Measurements from ENCODE around the gene UBE4B.
A peak's percentile ranks its signal among the peaks of the same experiment; 100 is the strongest.
"Not testable (repeated sequence)": the region's sequence is repeated elsewhere in the genome, so short reads cannot be mapped to it uniquely, and the experiment has no call there.

The UBE4B gene

GRCh38 chr1:10032590-10033358 lies at the start of gene UBE4B:
UBE4B (plus strand) TSS chr1:10032958; CDS start chr1:10033671, 713 bp downstream.
- DNase-seq (ENCODE audit: low read depth in 2 of 2): peak; percentile 94 to 97

GRCh38 chr1:9984253-9984652 lies 48.5 kb upstream of the UBE4B start:
- DNase-seq (ENCODE audit: low read depth in 2 of 2): no peak

- no peak for DNase-seq (ENCODE audit: low read depth in 2 of 2)
Observed at GRCh38 chr1:9985001-9985400, 47.8 kb upstream of the UBE4B start.

GRCh38 chr1:9989773-9990172 lies 43.0 kb upstream of the UBE4B start:
- no peak for DNase-seq (ENCODE audit: low read depth in 2 of 2)

- no peak for DNase-seq (ENCODE audit: low read depth in 2 of 2)
Observed at GRCh38 chr1:9990944-9991343, 41.8 kb upstream of the UBE4B start.

- no peak for DNase-seq (ENCODE audit: low read depth in 2 of 2)
Observed at GRCh38 chr1:9992910-9993309, 39.8 kb upstream of the UBE4B start.

GRCh38 chr1:9993561-9994075 lies 39.1 kb upstream of the UBE4B start:
- no peak for DNase-seq (ENCODE audit: low read depth in 2 of 2)

GRCh38 chr1:9996624-9997582 lies 35.9 kb upstream of the UBE4B start, which contains the start of gene RBP7:
RBP7 (plus strand) TSS chr1:9997228; CDS start chr1:9997259, 31 bp downstream.
- DNase-seq (ENCODE audit: low read depth in 2 of 2): no peak

GRCh38 chr1:10001016-10001665 lies 31.6 kb upstream of the UBE4B start:
- no peak for DNase-seq (ENCODE audit: low read depth in 2 of 2)

- DNase-seq (ENCODE audit: low read depth in 2 of 2): not testable (repeated sequence)
Observed at GRCh38 chr1:10005248-10005647, 27.5 kb upstream of the UBE4B start.

- no peak for DNase-seq (ENCODE audit: low read depth in 2 of 2)
Observed at GRCh38 chr1:10007169-10007568, 25.6 kb upstream of the UBE4B start.

- DNase-seq (ENCODE audit: low read depth in 2 of 2): no peak
Observed at GRCh38 chr1:10014016-10014415, 18.7 kb upstream of the UBE4B start.

- DNase-seq (ENCODE audit: low read depth in 2 of 2): no peak
Observed at GRCh38 chr1:10019561-10019960, 13.2 kb upstream of the UBE4B start.

- no peak for DNase-seq (ENCODE audit: low read depth in 2 of 2)
Observed at GRCh38 chr1:10020086-10020485, 12.7 kb upstream of the UBE4B start.

GRCh38 chr1:10020678-10021077 lies 12.1 kb upstream of the UBE4B start:
- not testable (repeated sequence) for DNase-seq (ENCODE audit: low read depth in 2 of 2)

GRCh38 chr1:10021992-10022391 lies 10.8 kb upstream of the UBE4B start:
- DNase-seq (ENCODE audit: low read depth in 2 of 2): not testable (repeated sequence)

GRCh38 chr1:10022656-10023055 lies 10.1 kb upstream of the UBE4B start:
- DNase-seq (ENCODE audit: low read depth in 2 of 2): no peak

GRCh38 chr1:10025354-10025753 lies 7.4 kb upstream of the UBE4B start:
- DNase-seq (ENCODE audit: low read depth in 2 of 2): no peak

GRCh38 chr1:10027027-10027426 lies 5.7 kb upstream of the UBE4B start:
- DNase-seq (ENCODE audit: low read depth in 2 of 2): no peak

- not testable (repeated sequence) for DNase-seq (ENCODE audit: low read depth in 2 of 2)
Observed at GRCh38 chr1:10028956-10029500, 3.7 kb upstream of the UBE4B start.

- no peak for DNase-seq (ENCODE audit: low read depth in 2 of 2)
Observed at GRCh38 chr1:10031461-10031860, 1.3 kb upstream of the UBE4B start.
